Karpas-422 (cell line): ENCODE measurements around the gene TALDO1. TPM values are rescaled to one million over a fixed set of nuclear protein-coding genes. Genes with fewer than 3 reads are reported as not detected.

Experiments used
- DNase-seq: peaks from one replicate; pipeline ENCODE4 v3.0.0-alpha.2; 2015
- H2AFZ ChIP-seq: fragments of 200-600 bp; sonication (generic); 2 replicates; pipeline ENCODE4 v1.6.1; 2014; ENCODE audit warnings: antibody characterized with exemption, low read length, mixed read lengths
- H3K27ac ChIP-seq: fragments of 200-600 bp; sonication (generic); 2 replicates; pipeline ENCODE4 v1.5.1; 2014; ENCODE audit warnings: mild to moderate bottlenecking, low read length, moderate library complexity
- H3K27me3 ChIP-seq: fragments of 200-600 bp; sonication (generic); 2 replicates; pipeline ENCODE4 v1.6.1; 2014; ENCODE audit warnings: low read length, mixed read lengths
- H3K36me3 ChIP-seq: fragments of 200-600 bp; sonication (generic); 2 replicates; pipeline ENCODE4 v1.6.1; 2014; ENCODE audit warnings: low read length, mixed read lengths; ENCODE audit not compliant: insufficient read depth
- H3K4me1 ChIP-seq: fragments of 200-600 bp; sonication (generic); 2 replicates; pipeline ENCODE4 v1.6.1; 2014; ENCODE audit warnings: mild to moderate bottlenecking, low read length, mixed read lengths
- H3K4me2 ChIP-seq: fragments of 200-600 bp; sonication (generic); 2 replicates; pipeline ENCODE4 v1.6.1; 2014; ENCODE audit warnings: low read length, low read depth, mild to moderate bottlenecking; ENCODE audit not compliant: poor library complexity, severe bottlenecking
- H3K4me3 ChIP-seq: fragments of 200-600 bp; sonication (generic); 2 replicates; pipeline ENCODE4 v1.5.1; 2014; ENCODE audit warnings: mild to moderate bottlenecking, antibody characterized with exemption, low read length, mixed read lengths
- H3K79me2 ChIP-seq: fragments of 200-600 bp; sonication (generic); 2 replicates; pipeline ENCODE4 v1.6.1; 2014; ENCODE audit warnings: mild to moderate bottlenecking, low read length, mixed read lengths
- H3K9ac ChIP-seq: fragments of 200-600 bp; sonication (generic); 2 replicates; pipeline ENCODE4 v1.6.0; 2014; ENCODE audit warnings: low read length
- H3K9me2 ChIP-seq: fragments of 200-600 bp; sonication (generic), shearing (Covaris generic); replicated peaks from 2 replicates; pipeline ENCODE4 v1.6.0; 2014; ENCODE audit warnings: mild to moderate bottlenecking, low read length, moderate library complexity; ENCODE audit not compliant: insufficient read depth
- H3K9me3 ChIP-seq: fragments of 300-700, 200-600 bp; sonication (generic); 2 replicates; pipeline ENCODE4 v1.6.1; 2014; ENCODE audit warnings: low read length, mixed read lengths
- H4K20me1 ChIP-seq: fragments of 200-600 bp; sonication (generic); 2 replicates; pipeline ENCODE4 v1.6.1; 2014; ENCODE audit warnings: mild to moderate bottlenecking, antibody characterized with exemption, low read length, low read depth; ENCODE audit not compliant: insufficient read depth
- total RNA-seq: library from RNA; depleted of rRNA; stranded (reverse); fragments of >200 nt; shearing (Covaris generic); gene quantifications from 2 replicates; pipeline ENCODE4 v1.2.3, GENCODE V29; 2014; ENCODE audit warnings: low replicate concordance

TALDO1 gene
- total RNA-seq, 1 experiment from 2014 or later: 127 TPM

GRCh38 chr11:766936-767210 lies 19.6 kb downstream of the TALDO1 start:
- DNase-seq: no peak

DNA sequence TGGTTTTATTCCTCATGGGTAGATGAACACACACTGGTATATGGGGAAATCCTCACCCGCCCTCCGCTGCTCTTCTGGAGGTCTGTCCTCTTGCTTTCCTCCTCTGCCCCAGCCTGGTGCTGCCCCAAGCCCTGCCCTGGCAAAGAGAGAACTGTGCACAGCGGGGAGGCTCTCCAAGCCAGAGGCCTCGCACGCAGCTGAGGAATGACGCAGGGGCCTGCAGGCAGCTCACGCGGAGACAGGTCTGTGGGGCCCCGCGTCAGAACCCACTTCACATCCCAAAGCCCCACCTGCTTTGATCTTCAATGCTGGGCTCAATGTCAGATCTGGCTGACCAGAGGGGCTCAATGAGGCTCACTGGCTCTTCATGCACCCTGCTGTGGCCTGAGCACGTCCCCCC lies 20.0 kb downstream of the TALDO1 start:
- Histone ChIP-seq H3K9ac (no peak overlapping the region), H2AFZ (no peak overlapping the region), H3K27ac (no peak overlapping the region), H3K4me3 (no peak overlapping the region), H3K4me2 (no peak overlapping the region), H3K4me1 (no peaks in the 10 kb centered on the region), H3K27me3 (no peaks in the 10 kb centered on the region), H3K9me2 (no peaks in the 10 kb centered on the region), H3K9me3 (no peaks in the 10 kb centered on the region), H3K36me3 (peaks cover 31% of the 10 kb centered on the region), H3K79me2 (no peaks in the 10 kb centered on the region), H4K20me1 (peaks cover 22% of the 10 kb centered on the region; the same call in 1 of the 2 replicates)
- no peak for DNase-seq

More at GRCh38 chr11:766936-767210, 19.6 kb downstream of the TALDO1 start:
- Histone ChIP-seq H3K36me3 (peaks cover 35% of the 10 kb centered on the region), H3K27me3 (no peaks in the 10 kb centered on the region), H2AFZ (no peak overlapping the region), H3K4me1 (no peaks in the 10 kb centered on the region), H3K9me3 (no peaks in the 10 kb centered on the region), H3K4me3 (no peak overlapping the region), H3K79me2 (no peaks in the 10 kb centered on the region), H3K9ac (no peak overlapping the region), H3K27ac (no peak overlapping the region), H4K20me1 (peaks cover 22% of the 10 kb centered on the region; the same call in 1 of the 2 replicates), H3K9me2 (no peaks in the 10 kb centered on the region), H3K4me2 (no peak overlapping the region)

GRCh38 chr11:769887-770641 lies 22.8 kb downstream of the TALDO1 start:
- Histone ChIP-seq H3K4me2 (no peak overlapping the region), H3K9me3 (no peaks in the 10 kb centered on the region), H3K4me3 (no peak overlapping the region), H2AFZ (no peak overlapping the region), H3K36me3 (peaks cover 25% of the 10 kb centered on the region), H3K9ac (no peak overlapping the region), H4K20me1 (peaks cover 29% of the 10 kb centered on the region; the same call in 1 of the 2 replicates), H3K79me2 (peaks cover 23% of the 10 kb centered on the region), H3K4me1 (no peaks in the 10 kb centered on the region), H3K9me2 (no peaks in the 10 kb centered on the region), H3K27me3 (no peaks in the 10 kb centered on the region), H3K27ac (no peak overlapping the region)
- DNase-seq: no peak

GRCh38 chr11:770642-771616 lies 23.7 kb downstream of the TALDO1 start:
- no peaks in the 10 kb centered on the region for H3K9me2 ChIP-seq
- no peak overlapping the region for H3K4me3 ChIP-seq
- no peaks in the 10 kb centered on the region for H3K27me3 ChIP-seq
- H3K79me2 ChIP-seq: peaks cover 32% of the 10 kb centered on the region
- H3K9me3 ChIP-seq: no peaks in the 10 kb centered on the region
- DNase-seq: no peak
- H3K9ac ChIP-seq: no peak overlapping the region
- no peak overlapping the region for H2AFZ ChIP-seq
- H3K36me3 ChIP-seq: peaks cover 25% of the 10 kb centered on the region
- no peak overlapping the region for H3K4me2 ChIP-seq
- H4K20me1 ChIP-seq: peaks cover 34% of the 10 kb centered on the region
- no peak overlapping the region for H3K27ac ChIP-seq
- peaks cover 7% of the 10 kb centered on the region for H3K4me1 ChIP-seq

- no peak overlapping the region for H3K27ac ChIP-seq
- H3K4me3 ChIP-seq: no peak overlapping the region
- DNase-seq: no peak
- peaks cover 19% of the 10 kb centered on the region for H3K36me3 ChIP-seq
- no peaks in the 10 kb centered on the region for H3K9me2 ChIP-seq
- no peaks in the 10 kb centered on the region for H3K9me3 ChIP-seq
- no peak overlapping the region for H3K4me2 ChIP-seq
- H3K27me3 ChIP-seq: no peaks in the 10 kb centered on the region
- H2AFZ ChIP-seq: no peak overlapping the region
- H3K79me2 ChIP-seq: peaks cover 40% of the 10 kb centered on the region
- peaks cover 42% of the 10 kb centered on the region for H4K20me1 ChIP-seq
- no peak overlapping the region for H3K9ac ChIP-seq
- peaks cover 11% of the 10 kb centered on the region for H3K4me1 ChIP-seq
Observed at GRCh38 chr11:771617-772204, 24.4 kb downstream of the TALDO1 start.

GRCh38 chr11:772429-773390 lies 25.4 kb downstream of the TALDO1 start:
- DNase-seq: no peak
- Histone ChIP-seq H4K20me1 (peaks cover 43% of the 10 kb centered on the region), H3K36me3 (peaks cover 14% of the 10 kb centered on the region), H3K4me1 (peaks cover 11% of the 10 kb centered on the region), H3K27ac (no peak overlapping the region), H3K79me2 (peaks cover 44% of the 10 kb centered on the region), H3K4me3 (no peak overlapping the region), H2AFZ (no peak overlapping the region), H3K9me2 (no peaks in the 10 kb centered on the region), H3K27me3 (no peaks in the 10 kb centered on the region), H3K9me3 (no peaks in the 10 kb centered on the region), H3K9ac (no peak overlapping the region), H3K4me2 (no peak overlapping the region)

- Histone ChIP-seq H3K9ac (no peak overlapping the region), H3K36me3 (peaks cover 14% of the 10 kb centered on the region), H3K9me3 (no peaks in the 10 kb centered on the region), H2AFZ (no peak overlapping the region), H3K27ac (no peak overlapping the region), H4K20me1 (peaks cover 43% of the 10 kb centered on the region), H3K4me1 (peaks cover 16% of the 10 kb centered on the region), H3K79me2 (peaks cover 51% of the 10 kb centered on the region), H3K4me2 (no peak overlapping the region), H3K27me3 (no peaks in the 10 kb centered on the region), H3K9me2 (no peaks in the 10 kb centered on the region), H3K4me3 (no peak overlapping the region)
- no peak for DNase-seq
Observed at GRCh38 chr11:773425-773824, 26.2 kb downstream of the TALDO1 start.
